HG03342 (cell line): ENCODE data around the gene MCMBP.
"Not testable (repeated sequence)": the region's sequence is repeated elsewhere in the genome, so short reads cannot be mapped to it uniquely, and the experiment has no call there.

Experiments
- ATAC-seq: cut with Tn5 transposase; IDR thresholded peaks from one replicate; pipeline ENCODE4 v1.9.1; 2021; ENCODE audit warnings: mild to moderate bottlenecking, moderate library complexity; ENCODE audit not compliant: unreplicated experiment

The MCMBP gene

DNA sequence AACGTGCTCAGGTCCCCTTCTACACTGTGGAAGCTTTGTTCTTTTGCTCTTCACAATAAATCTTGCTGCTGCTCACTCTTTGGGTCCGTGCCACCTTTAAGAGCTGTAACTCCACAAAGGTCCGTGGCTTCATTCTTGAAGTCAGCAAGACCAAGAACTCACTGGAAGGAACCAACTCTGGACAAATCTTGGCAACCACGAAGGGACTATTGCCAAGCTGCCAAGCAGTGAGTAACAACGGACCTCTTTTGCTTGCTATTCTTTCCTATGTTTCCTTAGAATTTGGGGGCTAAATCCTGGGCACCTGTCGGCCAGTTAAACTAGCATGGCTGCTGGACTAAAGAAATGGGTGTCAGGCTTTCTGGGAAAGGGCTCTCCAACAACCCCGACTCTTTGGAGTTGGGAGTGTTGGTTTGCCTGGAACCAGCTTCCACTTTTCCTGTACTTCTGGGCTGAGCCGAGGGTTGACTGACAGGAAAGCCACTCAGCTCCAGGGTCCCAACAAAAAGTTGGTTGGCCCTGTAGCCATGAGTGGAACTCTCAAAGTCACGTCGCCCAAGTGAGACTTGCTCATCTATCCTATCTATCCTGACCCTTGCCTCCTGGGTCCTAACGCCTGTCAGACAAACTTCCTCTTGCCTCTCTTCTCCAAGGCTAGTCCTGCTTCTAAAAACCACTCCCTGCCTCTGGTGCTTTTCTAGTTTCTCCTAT is 11.4 kb upstream of the MCMBP start:
- not testable (repeated sequence) for ATAC-seq

DNA sequence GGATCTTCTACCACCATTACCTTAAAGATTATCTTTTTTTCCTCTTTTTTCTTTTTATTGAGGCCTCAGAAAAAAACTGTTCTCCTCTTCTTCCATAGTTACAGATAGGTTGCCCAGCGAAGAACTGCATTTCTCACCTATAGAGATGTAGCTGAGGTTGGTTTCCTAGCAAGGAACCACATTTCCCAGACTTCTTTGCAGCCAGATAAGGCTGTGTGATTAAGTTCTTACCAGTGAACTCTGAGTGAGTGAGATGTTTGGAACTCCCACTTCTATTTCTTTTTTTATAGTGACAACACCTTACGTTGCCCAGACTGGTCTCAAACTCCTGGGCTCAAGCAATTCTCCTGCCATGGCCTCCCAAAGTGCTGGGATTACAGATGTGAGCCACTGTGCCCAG is 5.9 kb upstream of the MCMBP start:
- no peak for ATAC-seq

- peak; percentile 88 for ATAC-seq
These were observed 428 bp upstream of the MCMBP start for GRCh38 chr10:119872860-119873681.

- ATAC-seq = peak; percentile 36
These were observed 598 bp downstream of the MCMBP start for GRCh38 chr10:119871881-119872609.

- not testable (repeated sequence) for ATAC-seq
These were observed 3.2 kb downstream of the MCMBP start for GRCh38 chr10:119869398-119869797.

GRCh38 chr10:119867317-119867716 is 5.3 kb downstream of the MCMBP start:
- no peak for ATAC-seq

GRCh38 chr10:119865699-119866240 is 6.9 kb downstream of the MCMBP start:
- ATAC-seq = no peak

DNA sequence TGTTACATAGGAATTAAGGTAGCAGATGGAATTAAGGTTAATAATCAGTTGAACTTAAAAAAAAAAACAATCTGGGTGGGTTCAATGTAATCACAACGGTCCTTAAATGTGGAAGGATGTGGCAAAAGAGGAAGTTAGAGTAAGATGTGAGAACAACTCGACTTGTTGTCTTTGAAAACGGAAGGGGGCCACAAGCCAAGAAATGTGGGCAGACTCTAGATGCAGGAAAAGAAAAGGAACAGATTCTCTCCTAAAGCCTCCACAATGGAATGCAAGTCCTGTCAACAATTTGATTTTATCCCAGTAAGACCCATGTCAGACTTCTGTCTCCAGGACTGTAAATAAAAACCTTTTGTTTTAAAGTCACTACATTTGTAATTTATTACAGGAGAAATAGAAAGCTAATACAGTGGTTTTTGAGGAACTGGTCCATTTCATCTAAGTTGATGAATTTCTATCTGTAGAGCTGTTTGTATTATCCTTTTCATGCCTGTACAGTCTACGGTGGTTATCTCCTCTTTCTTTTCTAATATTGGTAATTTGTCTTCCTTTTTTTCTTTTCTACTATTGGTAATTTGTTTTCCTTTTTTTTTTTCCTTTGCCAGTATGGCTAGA is 8.6 kb downstream of the MCMBP start:
- no peak for ATAC-seq

- ATAC-seq = no peak
These were observed 10.1 kb downstream of the MCMBP start for GRCh38 chr10:119862524-119862923.

DNA sequence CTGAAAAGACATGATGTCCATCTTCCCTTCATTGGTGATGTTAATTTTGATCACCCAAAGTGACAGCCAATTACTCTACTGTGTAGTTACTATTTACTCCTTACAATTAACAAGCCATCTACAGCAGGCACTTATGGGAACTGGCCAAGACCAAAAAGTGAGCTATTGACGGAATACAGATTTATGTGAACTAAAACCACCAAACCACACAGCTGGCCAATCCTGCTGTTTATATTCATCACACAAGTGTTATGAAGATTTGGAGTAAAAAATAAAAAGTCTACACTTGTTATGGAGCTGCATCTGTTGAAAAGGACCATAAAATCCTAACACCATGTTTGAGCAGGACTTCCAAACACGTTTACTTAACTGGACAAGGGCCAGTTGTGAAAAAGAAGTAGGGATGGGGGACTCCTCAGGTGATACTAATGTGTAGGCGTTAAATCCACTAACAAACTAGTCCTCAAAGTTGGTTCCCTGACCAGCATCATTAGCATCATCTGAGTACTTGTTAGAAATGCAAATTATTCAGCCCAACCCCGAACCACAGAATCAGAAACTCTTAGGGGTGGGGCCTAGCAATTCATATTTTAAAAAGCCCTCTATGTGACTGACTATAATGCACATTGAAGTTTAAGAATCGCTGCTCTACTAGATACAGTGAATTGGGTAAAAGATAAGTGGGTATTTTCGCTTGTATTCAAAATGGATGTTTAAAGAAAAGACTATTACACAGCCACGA is 11.6 kb downstream of the MCMBP start:
- ATAC-seq = peak; percentile 65

GRCh38 chr10:119859420-119860258 is 13.0 kb downstream of the MCMBP start:
- ATAC-seq = no peak

GRCh38 chr10:119858063-119858462 is 14.6 kb downstream of the MCMBP start:
- ATAC-seq = no peak

DNA sequence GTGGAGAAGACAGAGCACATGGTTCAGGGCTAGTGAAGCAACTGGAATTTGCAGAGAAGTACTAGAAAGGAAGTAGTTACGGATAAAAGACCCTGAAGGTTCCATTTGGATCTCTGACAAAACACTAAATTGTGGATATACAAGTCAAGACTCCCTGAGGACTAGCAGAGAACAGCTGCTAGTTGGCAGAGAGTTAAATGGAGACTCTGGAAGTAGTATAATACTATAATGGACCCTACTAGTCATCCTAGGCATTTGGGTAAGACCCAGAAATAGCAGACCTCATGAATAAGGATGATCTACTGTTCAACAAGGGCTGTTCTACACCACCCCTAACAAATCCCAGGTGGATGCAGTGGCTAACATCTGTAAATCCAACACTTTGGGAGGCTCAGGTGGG is 19.1 kb downstream of the MCMBP start:
- no peak for ATAC-seq

DNA sequence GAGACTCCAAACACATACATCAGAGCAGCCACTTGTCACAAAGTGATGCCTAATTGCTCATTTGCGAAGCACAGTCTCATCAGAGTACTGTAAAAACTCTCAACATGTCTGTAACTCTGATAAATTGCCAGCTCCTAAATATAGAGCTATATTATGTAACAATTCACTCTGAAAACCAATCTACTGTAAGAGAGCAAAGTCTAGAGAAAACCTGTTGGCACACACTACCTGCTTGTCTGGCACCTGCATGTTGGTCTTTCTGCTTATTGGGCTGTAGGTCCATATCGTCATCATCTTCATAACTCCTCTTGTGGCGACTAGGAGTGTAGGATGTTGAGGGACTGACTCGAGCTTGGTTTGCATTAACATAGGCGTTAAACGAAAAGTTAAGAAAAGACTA is 19.8 kb downstream of the MCMBP start:
- ATAC-seq = no peak

DNA sequence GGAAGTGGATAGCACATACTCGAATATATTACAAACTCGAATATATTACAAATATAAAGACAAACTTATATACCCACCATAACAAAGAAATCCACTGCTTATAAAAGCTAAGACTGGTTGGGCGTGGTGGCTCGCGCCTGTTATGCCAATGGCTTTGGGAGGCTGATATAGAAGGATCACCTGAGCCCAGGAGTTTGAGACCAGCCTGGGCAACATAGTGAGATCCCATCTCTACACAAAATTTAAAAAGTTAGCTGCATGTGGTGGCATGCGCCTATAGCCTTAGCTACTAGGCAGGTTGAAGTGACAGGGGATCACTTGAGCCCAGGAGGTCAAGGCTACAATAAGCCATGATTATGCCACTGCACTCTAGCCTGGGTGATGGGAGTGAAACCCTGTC is 20.4 kb downstream of the MCMBP start:
- no peak for ATAC-seq

DNA sequence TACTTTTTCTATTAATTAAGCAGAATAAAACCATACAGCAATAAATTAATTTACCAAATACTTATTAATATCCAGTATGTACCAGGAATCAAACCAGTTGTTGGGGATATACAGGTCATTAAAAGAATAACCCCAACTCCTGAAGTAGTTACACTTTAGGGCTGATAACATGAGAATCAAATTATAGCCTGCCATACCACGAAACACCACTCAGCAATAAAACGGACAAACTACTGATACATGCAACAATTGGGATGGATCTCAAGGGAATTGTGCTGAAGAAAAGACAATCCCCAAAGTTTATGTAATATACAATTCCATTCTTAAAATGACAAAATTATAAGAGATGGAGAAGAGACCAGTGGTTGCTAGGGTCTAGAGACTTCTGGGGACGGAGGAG is 22.7 kb downstream of the MCMBP start:
- ATAC-seq = no peak

GRCh38 chr10:119849031-119849789 is 23.4 kb downstream of the MCMBP start:
- no peak for ATAC-seq

GRCh38 chr10:119845656-119846055 is 27.0 kb downstream of the MCMBP start:
- ATAC-seq = no peak

DNA sequence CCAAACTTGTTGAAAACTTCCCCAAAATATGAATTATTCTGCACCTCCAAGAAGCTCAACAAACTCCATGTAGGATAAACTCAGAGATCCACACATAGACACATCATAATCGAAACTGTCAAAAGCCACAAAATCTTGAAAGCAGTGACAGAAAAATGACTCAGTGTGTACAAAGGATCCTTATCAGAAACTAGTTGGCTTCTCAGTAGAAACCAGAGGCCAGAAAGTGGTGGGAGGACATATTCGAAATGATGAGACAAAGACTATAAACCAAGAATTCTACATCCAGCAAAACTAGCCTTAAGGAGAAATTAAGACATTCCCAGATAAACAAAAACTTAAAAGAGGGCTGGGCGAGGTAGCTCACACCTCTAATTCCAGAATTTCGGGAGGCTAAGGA is 38.5 kb downstream of the MCMBP start:
- no peak for ATAC-seq
